GM23338 (cell line): ENCODE results near the gene NPPC. TPM values are rescaled to one million over a fixed set of nuclear protein-coding genes. Genes with fewer than 3 reads are reported as not detected.

Experiments used
- ATAC-seq: fragments of 200-7000 bp; cut with Tn5 transposase; 3 replicates; pipeline ENCODE4 v1.9.1; 2020
- DNase-seq: peaks from one replicate; pipeline ENCODE4 v3.0.0-alpha.2; 2015; ENCODE audit warnings: low spot score
- H2AFZ ChIP-seq: fragments of 200-600 bp; sonication (generic); 2 replicates; pipeline ENCODE4 v1.8.0; 2016; ENCODE audit warnings: antibody characterized with exemption, mild to moderate bottlenecking, moderate library complexity
- H3F3A ChIP-seq: fragments of 200-600 bp; sonication (generic); replicated peaks from 2 replicates; pipeline ENCODE4 v1.8.0; 2017; ENCODE audit warnings: antibody characterized with exemption, mixed run types, low read depth
- H3K27ac ChIP-seq: fragments of 200-600 bp; sonication (generic); 2 replicates; pipeline ENCODE4 v1.6.1; 2016; ENCODE audit warnings: low read depth
- H3K27me3 ChIP-seq: fragments of 200-600 bp; sonication (generic); 2 replicates; pipeline ENCODE4 v1.8.0; 2016; ENCODE audit warnings: mild to moderate bottlenecking, mixed run types, moderate library complexity; ENCODE audit not compliant: insufficient read depth
- H3K36me3 ChIP-seq: fragments of 200-600 bp; sonication (generic); 2 replicates; pipeline ENCODE4 v1.8.0; 2016; ENCODE audit warnings: mild to moderate bottlenecking; ENCODE audit not compliant: insufficient read depth
- H3K4me1 ChIP-seq: fragments of 200-600 bp; sonication (generic); 2 replicates; pipeline ENCODE4 v1.8.0; 2016; ENCODE audit warnings: mild to moderate bottlenecking, moderate library complexity; ENCODE audit not compliant: insufficient read depth
- H3K4me2 ChIP-seq: fragments of 200-600 bp; sonication (generic); 2 replicates; pipeline ENCODE4 v1.7.1; 2017; ENCODE audit warnings: mixed run types
- H3K4me3 ChIP-seq: fragments of 200-600 bp; sonication (generic); 2 replicates; pipeline ENCODE4 v1.6.1; 2016; ENCODE audit warnings: mixed run types
- H3K79me2 ChIP-seq: fragments of 200-600 bp; sonication (generic); replicated peaks from 2 replicates; pipeline ENCODE4 v1.8.0; 2017; ENCODE audit warnings: mild to moderate bottlenecking; ENCODE audit not compliant: insufficient read depth
- H3K9me2 ChIP-seq: fragments of 200-600 bp; sonication (generic); 2 replicates; pipeline ENCODE4 v1.8.0; 2017; ENCODE audit not compliant: insufficient read depth
- H4K20me1 ChIP-seq: fragments of 200-600 bp; sonication (generic); replicated peaks from 2 replicates; pipeline ENCODE4 v1.8.0; 2017; ENCODE audit warnings: mild to moderate bottlenecking; ENCODE audit not compliant: insufficient read depth
- H3K27ac Mint-ChIP-seq: 2 replicates; pipeline ENCODE4 v1.8.0; 2020; ENCODE audit warnings: inconsistent platforms, mild to moderate bottlenecking, moderate library complexity, mixed read lengths
- H3K27me3 Mint-ChIP-seq: 3 replicates; pipeline ENCODE4 v1.8.0; 2022; ENCODE audit warnings: low read depth, mild to moderate bottlenecking, moderate library complexity, mixed read lengths, inconsistent platforms; ENCODE audit not compliant: insufficient read depth, poor library complexity
- H3K36me3 Mint-ChIP-seq: 3 replicates; pipeline ENCODE4 v1.8.0; 2021; ENCODE audit warnings: low read depth, mild to moderate bottlenecking, inconsistent platforms, moderate library complexity, mixed read lengths
- H3K4me1 Mint-ChIP-seq: 3 replicates; pipeline ENCODE4 v1.8.0; 2020; ENCODE audit warnings: mild to moderate bottlenecking, inconsistent platforms, mixed read lengths
- H3K4me3 Mint-ChIP-seq: 3 replicates; pipeline ENCODE4 v1.8.0; 2021; ENCODE audit warnings: moderate library complexity, mild to moderate bottlenecking, inconsistent platforms, mixed read lengths
- H3K9me3 Mint-ChIP-seq: 3 replicates; pipeline ENCODE4 v1.8.0; 2020; ENCODE audit warnings: moderate library complexity, mild to moderate bottlenecking, inconsistent platforms, mixed read lengths
- CREB1 ChIP-seq: fragments of 250-450 bp; sonication (Bioruptor Pico); IDR thresholded peaks from 2 replicates; pipeline ENCODE4 v1.5.0; 2020; ENCODE audit warnings: low read depth, mild to moderate bottlenecking, moderate library complexity
- EZH2 ChIP-seq: fragments of 200-600 bp; sonication (generic); IDR thresholded peaks from one replicate; pipeline ENCODE4 v1.8.0; 2017; ENCODE audit warnings: antibody characterized with exemption, mild to moderate bottlenecking, low read depth; ENCODE audit not compliant: unreplicated experiment
- EZH2phosphoT487 ChIP-seq: fragments of 200-600 bp; sonication (generic); IDR thresholded peaks from one replicate; pipeline ENCODE4 v1.8.1; 2018; ENCODE audit warnings: antibody characterized with exemption; ENCODE audit not compliant: unreplicated experiment
- JUNB ChIP-seq: IDR thresholded peaks from one replicate; pipeline ENCODE4 v1.6.1; 2016; ENCODE audit warnings: antibody characterized with exemption; ENCODE audit not compliant: unreplicated experiment
- POLR2AphosphoS5 ChIP-seq: IDR thresholded peaks from 2 replicates; pipeline ENCODE4 v1.6.1; 2016; ENCODE audit warnings: antibody characterized with exemption, low read depth
- ZNF114 ChIP-seq: fragments of 250-450 bp; sonication (Bioruptor Pico); IDR thresholded peaks from 2 replicates; pipeline ENCODE4 v1.5.0; 2020; ENCODE audit warnings: mild to moderate bottlenecking, moderate library complexity
- polyA plus RNA-seq: library from polyadenylated mRNA; unstranded; fragments of >200 nt; fragmentation: Nextera tagmentation; extraction: Ambion mirVana; gene quantifications from 2 replicates; pipeline ENCODE4 v1.2.1, GENCODE V29; 2016
- total RNA-seq: library from RNA; depleted of rRNA; stranded (reverse); fragments of >200 nt; shearing (Covaris generic); gene quantifications from 2 replicates; pipeline ENCODE4 v1.2.3, GENCODE V29; 2014
- TF ChIP-seq, protein P1 (sequence below): fragments of 250-450 bp; sonication (Bioruptor Pico); IDR thresholded peaks from 2 replicates; pipeline ENCODE4 v1.5.0; 2020; ENCODE audit warnings: mild to moderate bottlenecking, moderate library complexity
- TF ChIP-seq, protein P2 (sequence below), 2 experiments: fragments of 200-600 bp in 1 of 2; sonication (generic) in 1 of 2; conservative IDR thresholded peaks; 2 replicates each; pipeline versions ENCODE4 v1.5.1 to v1.6.1; 2016 to 2017; ENCODE audit warnings: antibody characterized with exemption in 2 of 2, low read depth in 2 of 2, mild to moderate bottlenecking in 2 of 2, moderate library complexity in 1 of 2

NPPC gene
- total and polyA plus RNA-seq, 2 experiments from 2014 or later = 2.2 to 6.3 TPM

DNA sequence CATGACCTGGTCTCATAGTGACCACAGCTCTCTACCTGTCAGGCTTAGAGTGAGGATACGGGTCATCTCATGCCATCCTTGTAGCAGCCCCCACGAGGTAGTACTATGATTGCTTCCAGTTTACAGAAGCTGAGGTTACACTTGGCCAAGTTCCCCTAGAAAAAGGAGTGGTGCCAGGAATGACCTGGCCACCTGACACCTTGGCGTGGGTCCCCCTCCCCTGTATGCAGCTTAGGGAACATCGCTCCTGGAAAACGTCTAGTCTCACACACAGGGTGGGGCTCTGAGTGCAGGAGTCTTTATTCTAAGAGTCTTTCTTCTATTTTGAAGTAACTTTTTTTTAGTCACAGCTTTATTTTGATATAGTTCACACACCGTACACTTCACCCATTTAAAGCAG, 14.8 kb downstream of the NPPC start:
- Histone ChIP-seq H3K4me2 (no peak overlapping the region), H3K4me1 (no peaks in the 10 kb centered on the region), H3K4me3 (no peak overlapping the region), H3K36me3 (no peaks in the 10 kb centered on the region), H3K27me3 (no peaks in the 10 kb centered on the region), H4K20me1 (no peaks in the 10 kb centered on the region), H3K79me2 (no peaks in the 10 kb centered on the region), H3F3A (no peaks in the 10 kb centered on the region), H3K27ac (no peak overlapping the region), H2AFZ (no peak overlapping the region), H3K9me2 (no peaks in the 10 kb centered on the region)
- no peak for ATAC-seq
- no peaks in the 10 kb centered on the region for H3K9me3 Mint-ChIP-seq
- H3K36me3 Mint-ChIP-seq = no peaks in the 10 kb centered on the region
- peaks cover 17% of the 10 kb centered on the region for H3K4me1 Mint-ChIP-seq
- no peak overlapping the region for H3K4me3 Mint-ChIP-seq
- DNase-seq = no peak
- TF ChIP-seq POLR2AphosphoS5 (no peak), JUNB (no peak), EZH2 (no peak), EZH2phosphoT487 (no peak), ZNF114 (no peak), CREB1 (CRISPR knock-in tag) (no peak)
- TF ChIP-seq, protein P1, sequence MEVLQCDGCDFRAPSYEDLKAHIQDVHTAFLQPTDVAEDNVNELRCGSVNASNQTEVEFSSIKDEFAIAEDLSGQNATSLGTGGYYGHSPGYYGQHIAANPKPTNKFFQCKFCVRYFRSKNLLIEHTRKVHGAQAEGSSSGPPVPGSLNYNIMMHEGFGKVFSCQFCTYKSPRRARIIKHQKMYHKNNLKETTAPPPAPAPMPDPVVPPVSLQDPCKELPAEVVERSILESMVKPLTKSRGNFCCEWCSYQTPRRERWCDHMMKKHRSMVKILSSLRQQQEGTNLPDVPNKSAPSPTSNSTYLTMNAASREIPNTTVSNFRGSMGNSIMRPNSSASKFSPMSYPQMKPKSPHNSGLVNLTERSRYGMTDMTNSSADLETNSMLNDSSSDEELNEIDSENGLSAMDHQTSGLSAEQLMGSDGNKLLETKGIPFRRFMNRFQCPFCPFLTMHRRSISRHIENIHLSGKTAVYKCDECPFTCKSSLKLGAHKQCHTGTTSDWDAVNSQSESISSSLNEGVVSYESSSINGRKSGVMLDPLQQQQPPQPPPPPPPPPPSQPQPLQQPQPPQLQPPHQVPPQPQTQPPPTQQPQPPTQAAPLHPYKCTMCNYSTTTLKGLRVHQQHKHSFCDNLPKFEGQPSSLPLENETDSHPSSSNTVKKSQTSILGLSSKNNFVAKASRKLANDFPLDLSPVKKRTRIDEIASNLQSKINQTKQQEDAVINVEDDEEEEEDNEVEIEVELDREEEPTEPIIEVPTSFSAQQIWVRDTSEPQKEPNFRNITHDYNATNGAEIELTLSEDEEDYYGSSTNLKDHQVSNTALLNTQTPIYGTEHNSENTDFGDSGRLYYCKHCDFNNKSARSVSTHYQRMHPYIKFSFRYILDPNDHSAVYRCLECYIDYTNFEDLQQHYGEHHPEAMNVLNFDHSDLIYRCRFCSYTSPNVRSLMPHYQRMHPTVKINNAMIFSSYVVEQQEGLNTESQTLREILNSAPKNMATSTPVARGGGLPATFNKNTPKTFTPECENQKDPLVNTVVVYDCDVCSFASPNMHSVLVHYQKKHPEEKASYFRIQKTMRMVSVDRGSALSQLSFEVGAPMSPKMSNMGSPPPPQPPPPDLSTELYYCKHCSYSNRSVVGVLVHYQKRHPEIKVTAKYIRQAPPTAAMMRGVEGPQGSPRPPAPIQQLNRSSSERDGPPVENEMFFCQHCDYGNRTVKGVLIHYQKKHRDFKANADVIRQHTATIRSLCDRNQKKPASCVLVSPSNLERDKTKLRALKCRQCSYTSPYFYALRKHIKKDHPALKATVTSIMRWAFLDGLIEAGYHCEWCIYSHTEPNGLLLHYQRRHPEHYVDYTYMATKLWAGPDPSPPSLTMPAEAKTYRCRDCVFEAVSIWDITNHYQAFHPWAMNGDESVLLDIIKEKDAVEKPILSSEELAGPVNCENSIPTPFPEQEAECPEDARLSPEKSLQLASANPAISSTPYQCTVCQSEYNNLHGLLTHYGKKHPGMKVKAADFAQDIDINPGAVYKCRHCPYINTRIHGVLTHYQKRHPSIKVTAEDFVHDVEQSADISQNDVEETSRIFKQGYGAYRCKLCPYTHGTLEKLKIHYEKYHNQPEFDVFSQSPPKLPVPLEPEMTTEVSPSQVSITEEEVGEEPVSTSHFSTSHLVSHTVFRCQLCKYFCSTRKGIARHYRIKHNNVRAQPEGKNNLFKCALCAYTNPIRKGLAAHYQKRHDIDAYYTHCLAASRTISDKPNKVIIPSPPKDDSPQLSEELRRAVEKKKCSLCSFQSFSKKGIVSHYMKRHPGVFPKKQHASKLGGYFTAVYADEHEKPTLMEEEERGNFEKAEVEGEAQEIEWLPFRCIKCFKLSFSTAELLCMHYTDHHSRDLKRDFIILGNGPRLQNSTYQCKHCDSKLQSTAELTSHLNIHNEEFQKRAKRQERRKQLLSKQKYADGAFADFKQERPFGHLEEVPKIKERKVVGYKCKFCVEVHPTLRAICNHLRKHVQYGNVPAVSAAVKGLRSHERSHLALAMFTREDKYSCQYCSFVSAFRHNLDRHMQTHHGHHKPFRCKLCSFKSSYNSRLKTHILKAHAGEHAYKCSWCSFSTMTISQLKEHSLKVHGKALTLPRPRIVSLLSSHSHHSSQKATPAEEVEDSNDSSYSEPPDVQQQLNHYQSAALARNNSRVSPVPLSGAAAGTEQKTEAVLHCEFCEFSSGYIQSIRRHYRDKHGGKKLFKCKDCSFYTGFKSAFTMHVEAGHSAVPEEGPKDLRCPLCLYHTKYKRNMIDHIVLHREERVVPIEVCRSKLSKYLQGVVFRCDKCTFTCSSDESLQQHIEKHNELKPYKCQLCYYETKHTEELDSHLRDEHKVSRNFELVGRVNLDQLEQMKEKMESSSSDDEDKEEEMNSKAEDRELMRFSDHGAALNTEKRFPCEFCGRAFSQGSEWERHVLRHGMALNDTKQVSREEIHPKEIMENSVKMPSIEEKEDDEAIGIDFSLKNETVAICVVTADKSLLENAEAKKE (CRISPR knock-in tag) = no peak
- no peak overlapping the region for H3K27ac Mint-ChIP-seq
- peaks cover 16% of the 10 kb centered on the region for H3K27me3 Mint-ChIP-seq

DNA sequence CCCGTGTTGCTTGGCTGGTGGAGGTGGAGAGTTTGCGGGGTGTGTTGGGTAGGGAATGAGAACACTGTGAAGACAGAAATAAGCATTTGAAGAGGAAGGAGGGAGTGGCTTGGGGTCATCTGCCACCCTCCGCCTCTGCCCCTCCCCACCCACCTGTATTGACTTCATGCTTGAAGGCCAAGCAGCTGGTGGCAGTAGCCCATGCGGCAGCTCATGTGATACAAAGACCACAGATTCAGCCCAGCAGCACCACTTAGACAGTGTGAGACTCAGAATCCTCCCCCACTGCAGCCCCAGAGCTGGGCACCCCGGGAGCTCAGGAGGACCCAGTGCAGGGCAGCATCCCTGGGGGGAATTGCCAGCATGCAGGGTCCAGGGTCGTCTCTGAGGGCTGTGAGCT, 15.4 kb downstream of the NPPC start:
- H3K27me3 ChIP-seq = no peaks in the 10 kb centered on the region
- H3K27ac Mint-ChIP-seq = no peak overlapping the region
- no peak for DNase-seq
- H3K4me1 Mint-ChIP-seq = peaks cover 17% of the 10 kb centered on the region
- no peak overlapping the region for H3K4me3 Mint-ChIP-seq
- no peaks in the 10 kb centered on the region for H3K9me2 ChIP-seq
- H3K27ac ChIP-seq = no peak overlapping the region
- H3K9me3 Mint-ChIP-seq = no peaks in the 10 kb centered on the region
- H3K27me3 Mint-ChIP-seq = peaks cover 18% of the 10 kb centered on the region
- H4K20me1 ChIP-seq = no peaks in the 10 kb centered on the region
- no peaks in the 10 kb centered on the region for H3K36me3 ChIP-seq
- no peaks in the 10 kb centered on the region for H3K79me2 ChIP-seq
- 0 out of 2 replicates have a peak overlapping the region, but pooled peaks have one; percentile 38 for H2AFZ ChIP-seq
- H3K4me3 ChIP-seq = no peak overlapping the region
- H3K36me3 Mint-ChIP-seq = no peaks in the 10 kb centered on the region
- no peaks in the 10 kb centered on the region for H3K4me1 ChIP-seq
- peak; percentile 25 for ATAC-seq
- no peaks in the 10 kb centered on the region for H3F3A ChIP-seq
- no peak overlapping the region for H3K4me2 ChIP-seq
- TF ChIP-seq EZH2phosphoT487 (no peak), POLR2AphosphoS5 (no peak)
- TF ChIP-seq, protein P2, sequence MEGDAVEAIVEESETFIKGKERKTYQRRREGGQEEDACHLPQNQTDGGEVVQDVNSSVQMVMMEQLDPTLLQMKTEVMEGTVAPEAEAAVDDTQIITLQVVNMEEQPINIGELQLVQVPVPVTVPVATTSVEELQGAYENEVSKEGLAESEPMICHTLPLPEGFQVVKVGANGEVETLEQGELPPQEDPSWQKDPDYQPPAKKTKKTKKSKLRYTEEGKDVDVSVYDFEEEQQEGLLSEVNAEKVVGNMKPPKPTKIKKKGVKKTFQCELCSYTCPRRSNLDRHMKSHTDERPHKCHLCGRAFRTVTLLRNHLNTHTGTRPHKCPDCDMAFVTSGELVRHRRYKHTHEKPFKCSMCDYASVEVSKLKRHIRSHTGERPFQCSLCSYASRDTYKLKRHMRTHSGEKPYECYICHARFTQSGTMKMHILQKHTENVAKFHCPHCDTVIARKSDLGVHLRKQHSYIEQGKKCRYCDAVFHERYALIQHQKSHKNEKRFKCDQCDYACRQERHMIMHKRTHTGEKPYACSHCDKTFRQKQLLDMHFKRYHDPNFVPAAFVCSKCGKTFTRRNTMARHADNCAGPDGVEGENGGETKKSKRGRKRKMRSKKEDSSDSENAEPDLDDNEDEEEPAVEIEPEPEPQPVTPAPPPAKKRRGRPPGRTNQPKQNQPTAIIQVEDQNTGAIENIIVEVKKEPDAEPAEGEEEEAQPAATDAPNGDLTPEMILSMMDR (conservative IDR thresholded peaks at IDR 0.05; ENCODE audit: low read depth in 2 of 2) = no peak
